HG02610 (cell line): ENCODE measurements around the gene PAX5.

ENCODE experiments used
- ATAC-seq: cut with Tn5 transposase; IDR thresholded peaks from one replicate; pipeline ENCODE4 v1.9.1; 2021; ENCODE audit warnings: mild to moderate bottlenecking, moderate library complexity; ENCODE audit not compliant: unreplicated experiment

The PAX5 gene

GRCh38 chr9:36988848-36989247 is 45.2 kb downstream of the PAX5 start:
- ATAC-seq = no peak

GRCh38 chr9:36987891-36988290 is 46.2 kb downstream of the PAX5 start:
- peak; percentile 42 for ATAC-seq

- no peak for ATAC-seq
Measured at GRCh38 chr9:36987409-36987808, 46.7 kb downstream of the PAX5 start.

- ATAC-seq = no peak
Measured at GRCh38 chr9:36986468-36987408, 47.3 kb downstream of the PAX5 start.

GRCh38 chr9:36985769-36986467 is 48.1 kb downstream of the PAX5 start:
- ATAC-seq = no peak

- ATAC-seq = no peak
Measured at GRCh38 chr9:36985061-36985768, 48.9 kb downstream of the PAX5 start.

GRCh38 chr9:36980148-36980974 is 53.7 kb downstream of the PAX5 start:
- ATAC-seq = no peak

GRCh38 chr9:36976371-36977030 is 57.6 kb downstream of the PAX5 start:
- no peak for ATAC-seq

- ATAC-seq = no peak
Measured at GRCh38 chr9:36974731-36975130, 59.3 kb downstream of the PAX5 start.

- ATAC-seq = no peak
Measured at GRCh38 chr9:36971935-36972488, 62.1 kb downstream of the PAX5 start.

GRCh38 chr9:36970007-36970888 is 63.8 kb downstream of the PAX5 start:
- no peak for ATAC-seq

GRCh38 chr9:36969216-36969771 is 64.8 kb downstream of the PAX5 start:
- ATAC-seq = no peak

GRCh38 chr9:36968574-36969215 is 65.4 kb downstream of the PAX5 start:
- ATAC-seq = no peak

GRCh38 chr9:36967997-36968396 is 66.1 kb downstream of the PAX5 start:
- no peak for ATAC-seq

GRCh38 chr9:36966371-36967097 is 67.5 kb downstream of the PAX5 start:
- no peak for ATAC-seq

- no peak for ATAC-seq
Measured at GRCh38 chr9:36964791-36965190, 69.3 kb downstream of the PAX5 start.

GRCh38 chr9:36963346-36963745 is 70.7 kb downstream of the PAX5 start:
- no peak for ATAC-seq
